Measurements from ENCODE around the gene RNF41.

Gene RNF41

GRCh38 chr12:56169229-56169759, 52.4 kb downstream of the RNF41 start:
- no peaks in the 10 kb centered on the region for H3K27me3 ChIP-seq (replicated peaks; ENCODE audit: control insufficient read depth, insufficient read depth, low read length)
- DNase-seq (ENCODE audit: extremely low read depth, insufficient read length), result no peak
- H3K36me3 ChIP-seq (ENCODE audit: control insufficient read depth, insufficient read depth, low read length), result peaks cover 36% of the 10 kb centered on the region
- H3K4me3 ChIP-seq (replicated peaks; ENCODE audit: low read depth, low read length), result no peak overlapping the region
- TF ChIP-seq CTCF (IDR thresholded peaks at IDR 0.05; ENCODE audit: insufficient read depth, low read length, poor library complexity, severe bottlenecking), result no peak

GRCh38 chr12:56165369-56165768, 56.4 kb downstream of the RNF41 start:
- H3K4me3 ChIP-seq (replicated peaks; ENCODE audit: low read depth, low read length), result no peak overlapping the region
- no peak for TF ChIP-seq CTCF (IDR thresholded peaks at IDR 0.05; ENCODE audit: insufficient read depth, low read length, poor library complexity, severe bottlenecking)
- no peaks in the 10 kb centered on the region for H3K27me3 ChIP-seq (replicated peaks; ENCODE audit: control insufficient read depth, insufficient read depth, low read length)
- no peak for DNase-seq (ENCODE audit: extremely low read depth, insufficient read length)
- peaks cover 36% of the 10 kb centered on the region for H3K36me3 ChIP-seq (ENCODE audit: control insufficient read depth, insufficient read depth, low read length)

- Histone ChIP-seq H3K36me3 (ENCODE audit: control insufficient read depth, insufficient read depth, low read length) (peaks cover 42% of the 10 kb centered on the region), H3K4me3 (replicated peaks; ENCODE audit: low read depth, low read length) (no peak overlapping the region), H3K27me3 (replicated peaks; ENCODE audit: control insufficient read depth, insufficient read depth, low read length) (no peaks in the 10 kb centered on the region)
- TF ChIP-seq CTCF (IDR thresholded peaks at IDR 0.05; ENCODE audit: insufficient read depth, low read length, poor library complexity, severe bottlenecking), result no peak
- DNase-seq (ENCODE audit: extremely low read depth, insufficient read length), result no peak
Observed at GRCh38 chr12:56164345-56164729, 57.4 kb downstream of the RNF41 start.

GRCh38 chr12:56163533-56164344, 58.0 kb downstream of the RNF41 start:
- Histone ChIP-seq H3K36me3 (ENCODE audit: control insufficient read depth, insufficient read depth, low read length) (peaks cover 42% of the 10 kb centered on the region), H3K4me3 (replicated peaks; ENCODE audit: low read depth, low read length) (no peak overlapping the region), H3K27me3 (replicated peaks; ENCODE audit: control insufficient read depth, insufficient read depth, low read length) (no peaks in the 10 kb centered on the region)
- no peak for TF ChIP-seq CTCF (IDR thresholded peaks at IDR 0.05; ENCODE audit: insufficient read depth, low read length, poor library complexity, severe bottlenecking)
- DNase-seq (ENCODE audit: extremely low read depth, insufficient read length), result no peak

GRCh38 chr12:56162468-56163290, 59.0 kb downstream of the RNF41 start:
- no peak for TF ChIP-seq CTCF (IDR thresholded peaks at IDR 0.05; ENCODE audit: insufficient read depth, low read length, poor library complexity, severe bottlenecking)
- Histone ChIP-seq H3K36me3 (ENCODE audit: control insufficient read depth, insufficient read depth, low read length) (peaks cover 40% of the 10 kb centered on the region), H3K4me3 (replicated peaks; ENCODE audit: low read depth, low read length) (no peak overlapping the region), H3K27me3 (replicated peaks; ENCODE audit: control insufficient read depth, insufficient read depth, low read length) (no peaks in the 10 kb centered on the region)
- DNase-seq (ENCODE audit: extremely low read depth, insufficient read length), result no peak
